ENCODE measurements around the gene ROR2.

Gene ROR2

GRCh38 chr9:91677822-91678436 is 272.1 kb downstream of the ROR2 start:
- no peak overlapping the region for H3K4me3 ChIP-seq
- no peak overlapping the region for H3K27ac ChIP-seq
- no peak for DNase-seq (ENCODE audit: low read depth, low spot score)
- H3K9me3 ChIP-seq (ENCODE audit: low read depth, low read length) = no peaks in the 10 kb centered on the region
- no peak overlapping the region for H3K9ac ChIP-seq (ENCODE audit: insufficient read length)
- H3K36me3 ChIP-seq (ENCODE audit: insufficient read depth, low read length) = no peaks in the 10 kb centered on the region
- TF ChIP-seq FOXP2 (optimal IDR thresholded peaks at IDR 0.05; ENCODE audit: control extremely low read depth, extremely low read length, insufficient read depth) (no peak), POLR2AphosphoS5 (IDR thresholded peaks at IDR 0.05; ENCODE audit: borderline replicate concordance, low read depth, low read length) (no peak), EZH2 (IDR thresholded peaks at IDR 0.05) (no peak)

- no peak overlapping the region for H3K27ac ChIP-seq
- H3K9ac ChIP-seq (ENCODE audit: insufficient read length) = no peak overlapping the region
- TF ChIP-seq EZH2 (IDR thresholded peaks at IDR 0.05) (no peak), POLR2AphosphoS5 (IDR thresholded peaks at IDR 0.05; ENCODE audit: borderline replicate concordance, low read depth, low read length) (no peak), FOXP2 (optimal IDR thresholded peaks at IDR 0.05; ENCODE audit: control extremely low read depth, extremely low read length, insufficient read depth) (no peak)
- no peaks in the 10 kb centered on the region for H3K9me3 ChIP-seq (ENCODE audit: low read depth, low read length)
- peak overlapping the region; percentile 28; the same call in 1 of the 2 replicates for H3K4me3 ChIP-seq
- no peak for DNase-seq (ENCODE audit: low read depth, low spot score)
- H3K36me3 ChIP-seq (ENCODE audit: insufficient read depth, low read length) = no peaks in the 10 kb centered on the region
Measured at GRCh38 chr9:91677331-91677730, 272.7 kb downstream of the ROR2 start.

GRCh38 chr9:91676046-91676445 is 274.0 kb downstream of the ROR2 start:
- H3K27ac ChIP-seq = no peak overlapping the region
- no peak for DNase-seq (ENCODE audit: low read depth, low spot score)
- no peaks in the 10 kb centered on the region for H3K36me3 ChIP-seq (ENCODE audit: insufficient read depth, low read length)
- TF ChIP-seq POLR2AphosphoS5 (IDR thresholded peaks at IDR 0.05; ENCODE audit: borderline replicate concordance, low read depth, low read length) (no peak), FOXP2 (optimal IDR thresholded peaks at IDR 0.05; ENCODE audit: control extremely low read depth, extremely low read length, insufficient read depth) (no peak), EZH2 (IDR thresholded peaks at IDR 0.05) (no peak)
- no peak overlapping the region for H3K4me3 ChIP-seq
- H3K9ac ChIP-seq (ENCODE audit: insufficient read length) = no peak overlapping the region
- no peaks in the 10 kb centered on the region for H3K9me3 ChIP-seq (ENCODE audit: low read depth, low read length)

GRCh38 chr9:91664663-91665062 is 285.4 kb downstream of the ROR2 start:
- Histone ChIP-seq H3K27ac (no peak overlapping the region), H3K9me3 (ENCODE audit: low read depth, low read length) (no peaks in the 10 kb centered on the region), H3K4me3 (no peak overlapping the region)

GRCh38 chr9:91663858-91664257 is 286.2 kb downstream of the ROR2 start:
- no peaks in the 10 kb centered on the region for H3K9me3 ChIP-seq (ENCODE audit: low read depth, low read length)
- TF ChIP-seq POLR2AphosphoS5 (IDR thresholded peaks at IDR 0.05; ENCODE audit: borderline replicate concordance, low read depth, low read length) = no peak
- TF ChIP-seq FOXP2 (optimal IDR thresholded peaks at IDR 0.05; ENCODE audit: control extremely low read depth, extremely low read length, insufficient read depth) = no peak
- TF ChIP-seq EZH2 (IDR thresholded peaks at IDR 0.05) = no peak
- H3K4me3 ChIP-seq = no peak overlapping the region
- H3K36me3 ChIP-seq (ENCODE audit: insufficient read depth, low read length) = no peaks in the 10 kb centered on the region
- no peak for DNase-seq (ENCODE audit: low read depth, low spot score)
- no peak overlapping the region for H3K9ac ChIP-seq (ENCODE audit: insufficient read length)
- no peak overlapping the region for H3K27ac ChIP-seq

More at GRCh38 chr9:91664663-91665062, 285.4 kb downstream of the ROR2 start:
- no peak for TF ChIP-seq EZH2 (IDR thresholded peaks at IDR 0.05)
- TF ChIP-seq POLR2AphosphoS5 (IDR thresholded peaks at IDR 0.05; ENCODE audit: borderline replicate concordance, low read depth, low read length) = no peak
- no peak for TF ChIP-seq FOXP2 (optimal IDR thresholded peaks at IDR 0.05; ENCODE audit: control extremely low read depth, extremely low read length, insufficient read depth)
- H3K9ac ChIP-seq (ENCODE audit: insufficient read length) = no peak overlapping the region
- H3K36me3 ChIP-seq (ENCODE audit: insufficient read depth, low read length) = no peaks in the 10 kb centered on the region
- DNase-seq (ENCODE audit: low read depth, low spot score) = no peak

GRCh38 chr9:91661451-91661850 is 288.6 kb downstream of the ROR2 start:
- no peak for DNase-seq (ENCODE audit: low read depth, low spot score)
- Histone ChIP-seq H3K9ac (ENCODE audit: insufficient read length) (no peak overlapping the region), H3K4me3 (no peak overlapping the region), H3K9me3 (ENCODE audit: low read depth, low read length) (no peaks in the 10 kb centered on the region), H3K27ac (no peak overlapping the region), H3K36me3 (ENCODE audit: insufficient read depth, low read length) (no peaks in the 10 kb centered on the region)
- TF ChIP-seq POLR2AphosphoS5 (IDR thresholded peaks at IDR 0.05; ENCODE audit: borderline replicate concordance, low read depth, low read length) (no peak), FOXP2 (optimal IDR thresholded peaks at IDR 0.05; ENCODE audit: control extremely low read depth, extremely low read length, insufficient read depth) (no peak), EZH2 (IDR thresholded peaks at IDR 0.05) (no peak)

- H3K9me3 ChIP-seq (ENCODE audit: low read depth, low read length) = no peaks in the 10 kb centered on the region
- DNase-seq (ENCODE audit: low read depth, low spot score) = no peak
- H3K4me3 ChIP-seq = no peak overlapping the region
- H3K36me3 ChIP-seq (ENCODE audit: insufficient read depth, low read length) = no peaks in the 10 kb centered on the region
- H3K9ac ChIP-seq (ENCODE audit: insufficient read length) = no peak overlapping the region
- no peak overlapping the region for H3K27ac ChIP-seq
- no peak for TF ChIP-seq EZH2 (IDR thresholded peaks at IDR 0.05)
- no peak for TF ChIP-seq POLR2AphosphoS5 (IDR thresholded peaks at IDR 0.05; ENCODE audit: borderline replicate concordance, low read depth, low read length)
- TF ChIP-seq FOXP2 (optimal IDR thresholded peaks at IDR 0.05; ENCODE audit: control extremely low read depth, extremely low read length, insufficient read depth) = no peak
Measured at GRCh38 chr9:91660521-91660920, 289.5 kb downstream of the ROR2 start.

- DNase-seq (ENCODE audit: low read depth, low spot score) = no peak
- Histone ChIP-seq H3K9me3 (ENCODE audit: low read depth, low read length) (no peaks in the 10 kb centered on the region), H3K9ac (ENCODE audit: insufficient read length) (no peak overlapping the region), H3K4me3 (no peak overlapping the region), H3K27ac (no peak overlapping the region), H3K36me3 (ENCODE audit: insufficient read depth, low read length) (no peaks in the 10 kb centered on the region)
- no peak for TF ChIP-seq EZH2 (IDR thresholded peaks at IDR 0.05)
- no peak for TF ChIP-seq FOXP2 (optimal IDR thresholded peaks at IDR 0.05; ENCODE audit: control extremely low read depth, extremely low read length, insufficient read depth)
- TF ChIP-seq POLR2AphosphoS5 (IDR thresholded peaks at IDR 0.05; ENCODE audit: borderline replicate concordance, low read depth, low read length) = no peak
Measured at GRCh38 chr9:91659529-91660495, 290.2 kb downstream of the ROR2 start.

All from SK-N-MC (cell line).